GM19238 (cell line): ENCODE data around the gene CCL18.
"Not testable (repeated sequence)": the region's sequence is repeated elsewhere in the genome, so short reads cannot be mapped to it uniquely, and the experiment has no call there.

Source experiments
- DNase-seq: peaks from one replicate; pipeline ENCODE4 v3.0.0; 2011; ENCODE audit warnings: low spot score; ENCODE audit not compliant: insufficient read length

Gene CCL18, protein sequence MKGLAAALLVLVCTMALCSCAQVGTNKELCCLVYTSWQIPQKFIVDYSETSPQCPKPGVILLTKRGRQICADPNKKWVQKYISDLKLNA

DNA sequence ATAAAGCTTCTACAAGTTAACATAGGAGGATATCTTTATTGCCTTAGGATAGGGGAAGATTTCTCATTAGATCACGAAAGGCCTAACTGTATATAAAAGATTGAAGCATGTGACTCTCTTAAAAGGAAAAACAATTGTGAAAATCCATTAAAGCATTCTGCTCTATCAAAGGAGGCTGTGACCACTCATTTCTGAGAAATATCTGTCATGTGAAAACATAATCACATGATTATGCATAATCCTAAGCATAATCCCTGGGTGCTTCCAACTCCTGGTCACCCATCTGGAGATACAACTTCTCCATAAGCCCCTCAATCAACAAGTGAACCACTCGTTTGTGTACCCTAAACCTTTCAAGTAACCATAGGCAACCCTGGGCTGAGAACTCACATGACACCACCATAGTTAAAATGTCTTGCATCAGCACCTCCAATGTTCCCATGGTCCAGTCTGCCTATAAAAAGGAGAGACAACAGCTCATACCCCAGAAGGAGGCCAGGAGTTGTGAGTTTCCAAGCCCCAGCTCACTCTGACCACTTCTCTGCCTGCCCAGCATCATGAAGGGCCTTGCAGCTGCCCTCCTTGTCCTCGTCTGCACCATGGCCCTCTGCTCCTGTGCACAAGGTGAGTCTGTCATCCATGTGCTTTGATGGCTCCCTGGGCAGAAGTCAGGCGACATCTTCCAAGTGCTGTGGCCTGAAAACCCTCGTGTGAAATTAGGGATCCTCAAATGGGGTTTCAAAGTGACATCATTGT, at the start of gene CCL18:
Gene CCL18 (plus strand): TSS at position 487 of the 756 bp plus-strand sequence. CDS start 71 bp downstream, at position 558.
- no peak for DNase-seq

DNA sequence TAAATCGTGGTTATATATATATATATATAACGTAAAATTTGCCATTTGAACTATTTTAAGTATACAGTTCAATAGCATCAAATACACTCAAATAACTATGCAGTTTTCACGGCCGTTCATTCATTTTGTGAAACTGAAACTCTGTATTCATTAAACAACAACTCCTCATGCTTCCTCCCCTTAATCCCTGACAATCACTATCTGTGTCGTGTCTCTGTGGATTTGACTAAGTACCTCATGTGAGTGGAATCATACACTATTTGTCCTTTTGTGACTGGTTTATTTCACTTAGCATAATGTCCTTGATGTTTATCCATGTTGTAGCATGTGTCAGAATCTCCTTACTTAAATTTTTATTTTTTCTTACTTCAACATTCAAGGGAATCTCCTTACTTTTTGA, 49.1 kb upstream of the CCL18 start:
- no peak for DNase-seq

DNA sequence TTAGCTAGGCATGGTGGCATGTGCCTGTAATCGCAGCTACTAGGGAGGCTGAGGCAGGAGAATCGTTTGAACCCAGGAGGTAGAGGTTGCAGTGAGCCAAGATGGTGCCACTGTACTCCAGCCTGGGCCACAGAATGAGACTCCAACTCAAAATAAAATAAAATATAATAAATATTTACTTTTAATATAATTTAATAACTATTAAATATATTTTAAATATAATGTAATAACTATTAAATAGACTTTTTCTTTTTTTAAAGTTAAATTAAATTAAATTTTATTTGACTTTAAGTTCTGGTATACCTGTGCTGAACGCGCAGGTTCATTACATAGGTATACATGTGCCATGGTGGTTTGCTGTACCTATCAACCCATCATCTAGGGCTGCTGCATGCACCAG, 48.2 kb upstream of the CCL18 start:
- not testable (repeated sequence) for DNase-seq

DNA sequence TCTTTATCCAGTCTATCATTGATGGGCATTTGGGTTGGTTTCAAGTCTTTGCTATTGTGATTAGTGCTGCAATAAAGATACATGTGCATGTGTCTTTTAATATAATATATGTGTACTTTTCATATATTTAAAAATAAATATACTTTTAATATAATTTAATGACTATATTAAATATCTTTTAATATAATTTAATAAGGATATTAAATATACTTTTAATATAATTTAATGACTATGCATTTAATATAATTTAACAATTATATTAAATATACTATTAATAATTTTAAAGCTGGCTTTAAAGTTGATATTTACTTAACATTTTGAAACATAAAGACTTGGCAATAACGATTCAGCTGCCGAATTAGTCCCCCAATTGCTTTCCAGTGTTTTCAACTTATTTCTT, 47.5 kb upstream of the CCL18 start:
- no peak for DNase-seq

DNA sequence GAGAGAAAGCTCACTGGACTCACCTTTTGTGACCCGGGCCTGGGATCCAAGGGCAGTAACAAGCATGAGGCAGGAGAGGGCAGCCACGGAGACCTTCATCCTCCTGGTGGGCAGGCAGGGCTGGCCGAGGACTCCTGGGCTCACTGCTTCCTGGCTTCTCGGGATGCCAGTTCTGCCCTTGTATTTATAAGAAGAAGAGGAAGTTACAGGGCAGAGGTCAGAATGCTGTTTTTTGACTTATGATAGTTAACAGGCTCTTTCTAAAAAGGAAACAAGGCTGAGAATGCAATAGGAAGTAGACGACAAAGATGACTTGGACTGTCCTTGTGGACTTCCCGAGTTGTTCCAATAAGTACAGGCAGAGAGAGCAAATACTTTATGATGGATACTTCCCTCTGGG, 46.3 kb upstream of the CCL18 start, which contains the start of gene CCL23:
Gene CCL23 (minus strand): TSS at position 174 of the 400 bp plus-strand sequence. CDS start 75 bp downstream, at position 99.
- DNase-seq = no peak

DNA sequence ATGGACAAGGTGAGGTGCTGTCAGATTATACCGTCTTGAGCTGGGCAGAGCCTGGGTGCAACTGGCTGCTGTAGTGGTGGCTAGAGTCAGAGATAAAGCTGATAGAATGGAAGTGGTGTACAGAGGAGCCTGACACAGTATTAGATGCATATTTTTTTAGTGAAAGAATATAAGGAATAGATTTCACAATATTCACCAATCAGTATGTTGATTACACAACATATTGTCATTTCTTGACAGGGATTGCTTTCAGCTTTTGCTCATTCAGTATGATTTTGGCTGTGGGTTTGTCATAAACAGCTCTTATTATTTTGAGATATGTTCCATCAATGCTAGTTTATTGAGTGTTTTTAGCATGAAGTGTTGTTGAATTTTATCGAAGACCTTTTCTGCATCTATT, 44.6 kb upstream of the CCL18 start:
- DNase-seq = no peak

DNA sequence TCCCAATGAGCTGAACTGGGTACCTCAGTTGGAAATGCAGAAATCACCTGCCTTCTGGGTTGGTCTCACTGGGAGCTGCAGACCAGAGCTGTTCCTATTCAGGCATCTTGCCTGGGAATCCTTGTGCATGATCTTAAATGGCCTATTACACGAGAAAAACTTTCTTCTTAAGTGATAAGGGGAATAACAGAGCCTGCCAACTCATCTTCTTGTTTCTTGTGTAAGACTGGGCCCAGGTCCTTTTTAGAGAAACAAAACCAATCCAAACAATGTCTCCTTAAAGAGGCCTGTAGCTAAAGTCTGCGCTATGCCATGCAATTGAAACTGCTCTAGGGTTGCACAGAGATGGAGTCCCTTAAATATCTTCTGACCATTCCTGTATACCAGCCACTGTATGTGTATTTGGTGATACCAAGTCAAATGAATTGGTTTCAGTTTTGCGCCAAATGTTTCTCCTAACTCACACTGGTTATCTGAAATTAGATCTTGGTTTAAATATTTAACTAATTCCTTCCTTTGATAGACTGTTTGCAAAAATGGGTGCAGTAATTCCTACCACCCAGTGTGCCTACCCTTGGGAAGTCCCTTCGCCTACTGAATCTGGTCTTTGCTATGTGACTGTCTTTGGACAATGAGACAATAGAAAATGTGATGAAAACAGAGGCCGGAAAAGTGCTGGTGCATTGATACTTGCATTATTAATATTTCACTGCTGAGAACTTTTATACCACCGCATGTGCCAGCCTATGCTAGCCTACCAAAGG, 39.8 kb upstream of the CCL18 start:
- no peak for DNase-seq

DNA sequence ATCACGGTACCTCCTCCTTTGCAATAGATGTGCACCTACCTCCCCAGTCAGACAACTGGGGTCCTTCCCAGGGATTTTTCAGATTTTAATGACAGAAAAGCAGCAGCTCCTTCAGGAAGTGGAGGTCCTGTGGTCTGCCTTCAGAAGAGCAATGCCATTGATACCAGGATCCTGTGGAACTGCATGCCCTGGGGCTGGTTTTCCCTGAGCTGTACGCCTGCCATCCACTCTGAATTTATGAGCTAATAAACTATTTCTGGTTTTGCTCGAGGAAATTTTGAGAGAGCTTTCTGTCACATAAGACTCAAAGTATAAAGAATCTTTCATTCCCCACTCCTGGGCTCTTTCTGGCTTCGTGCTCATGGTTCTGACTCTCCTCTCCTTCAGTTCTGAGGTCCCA, 36.3 kb upstream of the CCL18 start:
- no peak for DNase-seq

DNA sequence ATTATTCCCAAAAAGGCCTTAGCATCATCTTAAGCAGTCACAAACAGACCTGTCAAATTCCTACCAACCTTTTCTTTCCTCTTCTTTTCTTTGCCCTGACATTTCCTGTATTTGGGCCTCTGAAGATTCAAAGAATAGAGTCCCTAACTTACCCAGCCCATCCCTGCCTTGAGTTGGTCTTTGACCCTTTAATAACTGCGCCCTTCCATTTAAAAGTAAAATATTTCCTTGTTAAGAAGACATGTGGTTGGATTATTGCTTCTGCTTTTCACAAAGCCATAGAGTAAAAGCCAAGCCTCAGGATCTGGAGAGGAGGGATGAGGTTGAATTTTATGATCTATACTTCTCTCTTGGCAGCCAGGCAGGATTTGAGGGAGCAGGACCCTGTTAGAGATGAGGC, 33.1 kb upstream of the CCL18 start:
- no peak for DNase-seq

DNA sequence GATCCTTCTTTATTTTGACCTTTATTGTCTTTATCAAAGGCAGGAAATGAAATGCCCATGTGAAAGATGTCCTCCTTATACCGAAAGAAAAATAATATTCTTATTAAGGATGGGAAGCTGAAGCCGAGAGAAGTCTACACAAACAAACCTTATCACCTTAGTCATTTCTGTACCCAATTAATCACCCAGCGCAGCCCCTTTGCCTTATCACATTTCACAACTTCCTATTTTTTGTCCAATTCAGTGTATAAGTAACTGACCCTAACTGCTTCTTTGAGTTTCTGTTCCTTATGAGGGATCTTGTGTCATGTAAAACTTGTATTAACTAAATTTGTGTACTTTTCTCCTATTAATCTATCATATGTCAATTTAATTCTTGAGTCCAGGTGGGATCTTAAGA, 29.9 kb upstream of the CCL18 start:
- no peak for DNase-seq

DNA sequence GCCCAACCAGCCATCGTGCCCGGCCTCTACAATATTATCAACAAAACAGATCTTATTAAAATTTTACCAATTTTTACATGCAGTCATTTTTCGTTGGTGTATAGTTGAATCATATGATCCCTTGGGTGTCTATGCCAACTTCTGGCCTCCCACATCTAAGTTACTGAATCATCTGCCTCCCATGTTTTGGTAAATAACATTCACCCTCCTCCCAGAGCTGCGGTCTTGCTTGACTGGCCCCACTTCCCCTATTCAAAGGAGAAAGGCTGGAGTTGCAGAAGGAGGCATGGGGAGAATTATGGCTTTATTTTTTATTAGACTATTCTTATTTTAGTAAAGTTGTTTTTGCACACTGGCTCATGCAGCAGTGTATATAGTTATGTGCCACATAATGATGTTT, 27.8 kb upstream of the CCL18 start:
- DNase-seq = no peak

DNA sequence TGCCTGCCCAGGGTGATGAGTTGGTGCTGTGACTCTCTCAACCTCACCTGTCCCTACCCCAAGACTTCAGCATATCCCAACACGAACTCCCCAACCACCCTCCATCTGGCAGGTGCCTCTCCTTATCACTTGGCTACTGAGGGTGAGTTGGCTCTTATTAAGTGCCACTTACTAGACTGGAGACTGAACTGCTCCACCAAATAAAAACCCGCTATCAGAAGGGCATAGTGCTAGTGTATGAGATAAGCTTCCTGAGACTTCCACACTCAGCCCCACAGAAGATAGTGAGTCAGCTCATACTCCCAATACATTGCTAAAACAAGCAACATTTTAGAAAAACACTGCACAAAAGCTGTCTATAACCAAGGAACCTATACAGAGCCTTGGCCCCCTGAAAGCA, 16.0 kb upstream of the CCL18 start:
- no peak for DNase-seq

DNA sequence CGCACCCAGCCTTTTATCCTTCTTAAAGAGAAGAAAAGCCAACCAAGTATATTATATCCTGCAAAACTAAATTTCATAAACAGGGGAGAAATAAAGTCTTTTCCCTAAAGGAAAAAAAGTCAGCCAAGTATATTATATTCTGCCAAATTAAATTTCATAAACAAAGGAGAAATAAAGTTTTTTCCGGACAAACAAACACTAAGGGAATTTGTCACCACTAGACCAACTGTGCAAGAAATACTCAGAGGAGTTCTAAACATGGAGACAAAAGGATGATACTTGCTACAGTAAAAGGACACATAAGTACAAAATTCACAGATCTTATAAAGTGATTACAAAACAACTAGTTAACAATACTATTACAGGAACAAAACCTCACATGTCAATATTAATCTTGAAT, 14.4 kb upstream of the CCL18 start:
- no peak for DNase-seq

DNA sequence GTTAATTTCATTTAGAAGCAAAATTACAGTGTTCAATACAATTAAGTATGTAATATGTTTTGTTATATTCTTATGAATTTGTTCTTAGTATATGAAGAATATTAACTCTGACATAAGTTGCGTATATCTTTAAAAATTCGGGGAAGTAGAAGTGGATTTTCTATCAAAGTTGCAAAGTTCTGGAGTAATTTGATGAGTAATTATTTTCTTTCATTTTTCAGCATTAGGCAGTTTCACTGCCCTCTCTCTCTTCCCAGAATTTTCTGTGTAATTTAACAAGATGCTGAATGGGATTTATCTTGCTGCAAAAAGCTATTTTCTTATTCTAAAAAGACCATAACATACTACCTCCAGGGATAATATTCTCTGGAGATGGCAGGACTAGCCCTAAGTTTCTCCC, 8.9 kb upstream of the CCL18 start:
- no peak for DNase-seq

DNA sequence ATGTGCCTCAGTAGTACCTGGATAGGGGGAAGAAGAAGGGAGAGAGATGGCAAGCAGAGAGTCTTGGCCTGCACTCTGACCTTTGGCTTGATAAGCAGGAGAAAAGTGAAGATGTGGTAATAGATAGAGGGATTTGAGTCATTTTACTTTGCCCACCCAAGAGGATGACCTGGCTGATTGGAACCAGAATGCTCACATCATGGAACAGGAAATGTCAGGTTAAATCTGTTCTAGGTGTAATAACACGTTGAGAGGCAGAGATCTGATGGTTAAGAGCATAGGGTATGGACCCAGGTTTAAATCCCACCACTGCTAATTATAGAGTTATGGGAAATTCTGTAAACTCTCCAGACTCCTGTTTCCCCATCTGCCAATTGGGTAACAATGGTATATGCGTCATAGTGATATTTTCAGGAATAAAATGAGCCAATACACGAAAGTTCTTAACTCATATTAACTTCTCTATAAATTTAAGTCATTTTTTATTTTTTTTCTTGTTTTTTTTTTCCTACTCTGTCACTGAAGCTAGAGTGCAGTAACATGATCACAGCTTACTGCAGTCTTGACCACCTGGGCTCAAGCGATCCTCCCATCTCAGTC, 8.1 kb upstream of the CCL18 start:
- DNase-seq = no peak

DNA sequence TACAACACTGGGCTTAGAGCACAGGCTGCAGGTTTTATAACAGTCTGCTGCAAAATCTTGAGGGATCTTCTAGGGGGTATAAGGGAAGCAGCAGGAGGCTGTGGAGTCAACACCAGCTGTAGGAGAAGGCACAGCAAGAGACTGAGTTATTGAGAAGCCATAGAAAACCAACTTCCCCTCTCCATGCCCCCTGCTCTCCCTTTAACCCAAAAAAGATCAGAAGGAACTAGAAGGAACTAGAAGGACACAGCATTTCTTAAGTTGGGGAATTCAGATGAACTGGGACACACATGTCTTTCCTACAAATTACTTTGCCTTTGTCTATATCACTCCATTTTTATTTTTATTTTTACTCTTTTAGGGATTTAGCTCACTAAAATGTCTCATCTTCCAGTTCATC, 6.2 kb upstream of the CCL18 start:
- DNase-seq = no peak

DNA sequence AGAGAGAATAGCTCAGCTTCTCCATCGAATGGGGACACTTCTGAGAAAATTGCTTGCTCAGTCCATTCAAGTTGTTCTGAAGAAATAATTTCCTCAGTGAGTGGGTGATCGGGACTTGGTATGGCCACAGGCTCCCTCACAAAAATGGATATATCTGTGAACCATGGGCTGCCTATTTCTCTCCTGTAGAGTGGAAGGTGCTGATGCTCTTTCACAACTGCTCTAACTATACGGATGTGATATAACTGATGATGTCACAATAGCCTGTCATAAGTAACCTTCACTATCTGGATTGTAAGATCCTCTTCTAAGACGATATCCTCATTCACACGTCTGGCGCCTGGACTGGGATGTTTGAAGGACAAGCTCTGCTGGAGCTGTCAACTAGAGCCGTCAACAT, 4.7 kb upstream of the CCL18 start:
- DNase-seq = no peak

DNA sequence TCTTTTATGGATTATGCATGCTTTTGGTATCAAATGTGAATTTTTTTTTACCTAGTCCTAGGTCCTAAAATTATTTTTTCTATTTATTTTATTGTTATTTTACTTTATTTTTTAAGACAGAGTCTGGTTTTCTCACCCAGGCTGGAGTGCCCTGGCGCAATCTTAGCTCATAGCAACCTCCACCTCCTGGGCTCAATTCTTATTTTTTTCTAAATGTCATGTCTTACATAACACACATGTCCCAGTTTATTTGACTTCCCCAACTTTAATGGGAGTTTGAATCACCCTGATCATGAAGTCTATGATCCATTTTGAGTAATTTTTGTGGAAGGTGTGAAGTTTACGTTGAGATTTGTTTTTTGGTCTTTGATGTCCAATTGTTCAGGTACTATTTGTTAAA, 3.3 kb upstream of the CCL18 start:
- no peak for DNase-seq

DNA sequence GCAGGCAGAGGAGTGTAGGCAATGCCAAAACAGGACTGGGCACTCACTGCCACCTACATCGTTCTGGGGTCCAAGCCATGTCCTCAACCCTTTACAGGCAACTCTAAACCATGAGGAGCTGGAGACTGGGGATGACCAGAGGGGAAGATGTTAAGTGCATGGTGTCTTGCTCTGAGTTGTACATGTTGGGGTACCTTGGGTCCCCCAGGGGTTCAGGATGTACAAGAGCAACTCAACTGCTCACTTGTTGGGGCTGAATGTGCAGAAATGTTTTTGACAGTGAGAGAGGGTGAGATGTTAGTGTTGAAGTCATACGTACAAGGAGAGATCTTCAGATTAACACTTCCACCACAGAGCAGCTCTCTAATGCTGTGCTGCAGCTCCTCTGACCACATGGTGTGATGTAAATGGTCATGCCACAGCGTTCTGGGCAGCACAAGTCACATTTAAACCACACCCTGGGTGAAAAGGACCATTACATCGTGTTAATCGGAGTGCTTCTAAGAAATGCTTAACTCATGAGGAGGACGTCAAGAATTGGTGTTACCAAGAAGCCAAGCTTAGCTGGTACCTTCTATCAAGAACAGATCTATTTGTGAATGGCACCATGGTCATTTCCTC, 2.4 kb downstream of the CCL18 start:
- DNase-seq = no peak

DNA sequence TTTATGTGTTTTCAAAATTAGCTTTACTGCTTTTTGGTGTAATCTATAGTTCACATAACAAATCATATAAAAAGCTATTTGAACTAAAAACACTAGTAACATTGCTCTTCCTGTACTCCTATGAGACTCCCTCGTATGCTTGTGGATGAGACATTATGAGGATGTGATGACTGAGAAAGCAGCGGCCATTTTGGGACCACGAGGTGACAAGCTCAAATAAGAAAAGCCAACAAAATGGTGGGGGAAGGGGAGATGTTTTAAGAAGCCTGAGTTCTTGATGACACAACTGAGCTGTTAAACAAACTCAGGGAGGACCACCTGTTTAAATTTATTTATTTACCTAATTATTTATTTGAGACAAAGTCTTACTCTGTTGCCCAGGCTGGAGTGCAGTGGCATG, 4.5 kb downstream of the CCL18 start:
- DNase-seq = no peak

DNA sequence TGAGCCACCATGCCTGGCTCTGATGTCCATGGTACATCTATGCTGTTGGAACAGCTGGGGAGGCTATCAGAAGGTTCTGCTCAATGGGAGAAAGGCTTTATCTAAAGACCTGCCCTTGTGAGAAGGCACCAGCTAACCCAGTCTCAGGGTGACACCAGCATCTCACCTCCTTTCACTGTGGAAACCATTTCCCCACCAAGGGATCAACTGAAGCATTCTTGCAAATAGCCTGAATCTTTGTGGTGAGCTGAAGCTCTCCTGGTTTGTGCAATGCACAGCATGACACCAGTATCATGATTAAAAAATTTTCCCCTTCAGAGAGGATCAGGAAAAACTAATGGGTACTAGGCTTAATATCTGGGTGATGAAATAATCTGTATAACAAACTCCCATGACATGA, 5.1 kb downstream of the CCL18 start:
- no peak for DNase-seq

DNA sequence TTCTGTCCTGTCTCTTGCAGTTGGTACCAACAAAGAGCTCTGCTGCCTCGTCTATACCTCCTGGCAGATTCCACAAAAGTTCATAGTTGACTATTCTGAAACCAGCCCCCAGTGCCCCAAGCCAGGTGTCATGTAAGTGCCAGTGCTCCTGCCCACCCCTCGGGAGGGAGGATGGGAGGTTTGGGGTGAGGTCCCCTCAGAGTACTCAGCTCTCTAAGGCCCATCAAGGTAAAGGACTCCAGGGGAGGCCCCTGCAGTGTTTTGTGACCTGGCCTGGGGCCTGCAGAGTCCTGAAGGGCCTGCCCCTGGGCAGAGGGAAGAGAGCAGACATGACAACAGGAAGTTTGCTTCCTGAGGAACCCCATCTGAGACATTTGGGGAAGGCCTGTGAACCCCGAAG, 6.4 kb downstream of the CCL18 start:
- no peak for DNase-seq
